Erythroblast (primary cell): ENCODE results near the gene BRCA1.

ENCODE experiments used
- GATA1 ChIP-seq: IDR thresholded peaks from 2 replicates; pipeline ENCODE4 v1.6.1; 2011; ENCODE audit warnings: low read depth, mild to moderate bottlenecking, control low read depth, low read length, moderate library complexity
- POLR2A ChIP-seq: IDR thresholded peaks from 2 replicates; pipeline ENCODE4 v1.6.1; 2011; ENCODE audit warnings: mild to moderate bottlenecking, low read length

GRCh38 chr17:43006639-43007551, 118.3 kb downstream of the BRCA1 start, which contains the start of gene IFI35:
- TF ChIP-seq POLR2A (peak; percentile 67), GATA1 (no peak)
